IMR-90 (cell line): ENCODE data around the gene NSL1. TPM values are rescaled to one million over a fixed set of nuclear protein-coding genes. Genes with fewer than 3 reads are reported as not detected.
A peak's percentile ranks its signal among the peaks of the same experiment; 100 is the strongest.

ENCODE experiments used
- ATAC-seq: fragments of 200-7000 bp; cut with Tn5 transposase; 2 replicates; pipeline ENCODE4 v1.9.1; 2020; ENCODE audit warnings: low read depth, mild to moderate bottlenecking, moderate library complexity
- BruUV-seq: library from RNA; stranded (reverse); fragments of 400-500 nt; replicated peaks from 2 replicates; lab custom pipeline; 2021; lab: Mats Ljungman, UMichigan
- CTCF ChIA-PET: fragments of 300-600 bp; formaldehyde crosslinking; extraction: SDS; loops from one replicate; lab custom pipeline; 2021; ENCODE audit warnings: antibody characterized with exemption; lab: Yijun Ruan, JAX
- POLR2A ChIA-PET: fragments of 300-600 bp; sonication (Branson Sonifier 250); formaldehyde crosslinking; loops from one replicate; lab custom pipeline; 2022; ENCODE audit warnings: antibody characterized with exemption; ENCODE audit not compliant: unreplicated experiment; lab: Charles Lee
- DNase-seq: peaks from one replicate; pipeline ENCODE4 v3.0.0; 2013
- H2AFZ ChIP-seq: replicated peaks from 2 replicates; pipeline ENCODE3; 2013; ENCODE audit warnings: low read length, mild to moderate bottlenecking; ENCODE audit not compliant: poor library complexity
- H2AK5ac ChIP-seq: 2 replicates; pipeline ENCODE4 v1.6.1; 2013; ENCODE audit warnings: low read depth, low read length, inconsistent platforms
- H2AK9ac ChIP-seq: replicated peaks from 2 replicates; pipeline ENCODE3; 2013; ENCODE audit warnings: mild to moderate bottlenecking, low read depth, low read length, moderate library complexity; ENCODE audit not compliant: poor library complexity
- H2BK120ac ChIP-seq: 2 replicates; pipeline ENCODE4 v1.6.1; 2013; ENCODE audit warnings: low read depth, low read length, inconsistent platforms
- H2BK15ac ChIP-seq: 3 replicates; pipeline ENCODE4 v1.6.1; 2013; ENCODE audit warnings: low read depth, low read length, inconsistent platforms
- H2BK20ac ChIP-seq: 2 replicates; pipeline ENCODE4 v1.6.1; 2013; ENCODE audit warnings: low read depth, mild to moderate bottlenecking, inconsistent platforms, low read length, moderate library complexity
- H2BK5ac ChIP-seq: 2 replicates; pipeline ENCODE4 v1.6.1; 2013; ENCODE audit warnings: mild to moderate bottlenecking, low read depth, low read length, inconsistent platforms; ENCODE audit not compliant: poor library complexity, severe bottlenecking
- H3K14ac ChIP-seq: replicated peaks from 2 replicates; pipeline ENCODE4 v1.6.1; 2013; ENCODE audit warnings: low read depth, low read length, inconsistent platforms
- H3K18ac ChIP-seq: 2 replicates; pipeline ENCODE4 v1.6.1; 2013; ENCODE audit warnings: low read depth, low read length, control low read depth
- H3K23ac ChIP-seq: 2 replicates; pipeline ENCODE4 v1.6.1; 2013; ENCODE audit warnings: low read depth, low read length, inconsistent platforms
- H3K27ac ChIP-seq: 2 replicates; pipeline ENCODE4 v1.5.1; 2013; ENCODE audit warnings: mild to moderate bottlenecking, control low read depth, low read length; ENCODE audit not compliant: insufficient read depth
- H3K27me3 ChIP-seq: 2 replicates; pipeline ENCODE4 v1.6.1; 2013; ENCODE audit warnings: low read length; ENCODE audit not compliant: control insufficient read depth, insufficient read depth
- H3K36me3 ChIP-seq: 2 replicates; pipeline ENCODE4 v1.6.1; 2013; ENCODE audit warnings: low read length, mixed read lengths; ENCODE audit not compliant: control insufficient read depth, insufficient read depth
- H3K4ac ChIP-seq: 2 replicates; pipeline ENCODE4 v1.6.1; 2013; ENCODE audit warnings: low read depth, low read length, inconsistent platforms
- H3K4me1 ChIP-seq: 2 replicates; pipeline ENCODE4 v1.6.1; 2013; ENCODE audit warnings: low read length, mixed read lengths; ENCODE audit not compliant: control insufficient read depth, insufficient read depth
- H3K4me2 ChIP-seq: 2 replicates; pipeline ENCODE4 v1.6.1; 2013; ENCODE audit warnings: low read depth, mild to moderate bottlenecking, control low read depth, low read length, moderate library complexity
- H3K4me3 ChIP-seq: 2 replicates; pipeline ENCODE4 v1.5.1; 2013; ENCODE audit warnings: low read depth, mild to moderate bottlenecking, control low read depth, low read length, moderate library complexity; ENCODE audit not compliant: insufficient read depth
- H3K56ac ChIP-seq: 2 replicates; pipeline ENCODE4 v1.6.1; 2013; ENCODE audit warnings: low read length, inconsistent platforms; ENCODE audit not compliant: insufficient read depth; ENCODE audit errors: extremely low read depth
- H3K79me1 ChIP-seq, 2 experiments: 2 replicates each; pipeline ENCODE4 v1.6.1; 2013; ENCODE audit warnings: low read length in 2 of 2, inconsistent platforms in 1 of 2, low read depth in 1 of 2
- H3K9ac ChIP-seq: 2 replicates; pipeline ENCODE4 v1.6.1; 2013; ENCODE audit warnings: low read depth, low read length, control low read depth
- H3K9me1 ChIP-seq: 2 replicates; pipeline ENCODE4 v1.6.1; 2013; ENCODE audit warnings: low read length, inconsistent platforms; ENCODE audit not compliant: insufficient read depth
- H3K9me3 ChIP-seq: 2 replicates; pipeline ENCODE4 v1.6.1; 2013; ENCODE audit warnings: low read length; ENCODE audit not compliant: control insufficient read depth, insufficient read depth
- H4K20me1 ChIP-seq: 2 replicates; pipeline ENCODE4 v1.6.1; 2013; ENCODE audit warnings: low read length, inconsistent platforms; ENCODE audit not compliant: insufficient read depth
- H4K5ac ChIP-seq: 2 replicates; pipeline ENCODE4 v1.6.1; 2013; ENCODE audit warnings: mild to moderate bottlenecking, low read depth, low read length, control low read depth
- H4K8ac ChIP-seq, 2 experiments: 2 replicates each; pipeline ENCODE4 v1.6.1; 2013; ENCODE audit warnings: low read depth in 2 of 2, low read length in 2 of 2, control low read depth in 1 of 2, inconsistent platforms in 1 of 2
- H4K91ac ChIP-seq: 2 replicates; pipeline ENCODE4 v1.6.1; 2013; ENCODE audit warnings: low read depth, low read length, inconsistent platforms; ENCODE audit not compliant: insufficient read depth
- CEBPB ChIP-seq: IDR thresholded peaks from 2 replicates; pipeline ENCODE4 v1.6.1; 2012; ENCODE audit warnings: low read depth, low read length, improper control_type of control experiment
- MXI1 ChIP-seq: IDR thresholded peaks from 2 replicates; pipeline ENCODE4 v1.6.1; 2012; ENCODE audit warnings: low read depth, mild to moderate bottlenecking, low read length, moderate library complexity, borderline replicate concordance
- RAD21 ChIP-seq: IDR thresholded peaks from 2 replicates; pipeline ENCODE4 v1.6.1; 2012; ENCODE audit warnings: low read length, improper control_type of control experiment
- RCOR1 ChIP-seq: IDR thresholded peaks from 2 replicates; pipeline ENCODE4 v1.6.1; 2012; ENCODE audit warnings: mild to moderate bottlenecking, low read length, improper control_type of control experiment; ENCODE audit not compliant: insufficient replicate concordance
- SMC3 ChIP-seq: fragments of 150-350 bp; IDR thresholded peaks from 2 replicates; pipeline ENCODE4 v1.6.1; 2016; ENCODE audit warnings: low read depth, mild to moderate bottlenecking, antibody characterized with exemption, low read length, moderate library complexity
- WGBS, 2 experiments: methylation state at CpG; one replicate each; pipeline versions ENCODE4 v1.1.5 to v1.1.7; 2013; ENCODE audit warnings: missing lambda C conversion rate in 2 of 2; ENCODE audit not compliant: insufficient read length in 1 of 2; ENCODE audit errors: extremely low coverage in 2 of 2; 5-methylcytosine and 5-hydroxymethylcytosine counted together
- dilution Hi-C: fragments of 300-500 bp; cut with HindIII; formaldehyde crosslinking; loops from one replicate; pipeline ENCODE4 v1.14.3; 2018; ENCODE audit warnings: low sequenced_read_pairs; ENCODE audit not compliant: unreplicated experiment
- in situ Hi-C: fragments of 300-500 bp; cut with MboI; formaldehyde crosslinking; loops from 3 replicates; pipeline ENCODE4 v1.14.3; 2019; ENCODE audit warnings: low sequenced_read_pairs, inconsistent platforms, mixed read lengths
- intact Hi-C: fragments of 100-400 bp; cut with micrococcal nuclease; formaldehyde crosslinking; loops from 2 replicates; pipeline ENCODE4 v1.10.0; 2022
- polyA plus RNA-seq, 3 experiments: library from polyadenylated mRNA; depleted of rRNA; stranded (reverse); fragments of >200 nt; gene quantifications; 2 replicates each; pipeline ENCODE4 v1.2.3, GENCODE V29; 2012; ENCODE audit warnings: low replicate concordance in 1 of 3
- total RNA-seq: library from RNA; depleted of rRNA; stranded (reverse); fragments of >200 nt; gene quantifications from 2 replicates; pipeline ENCODE4 v1.2.3, GENCODE V29; 2012
- TF ChIP-seq, protein P1 (sequence below): conservative IDR thresholded peaks from 2 replicates; pipeline ENCODE4 v1.5.1; 2012; ENCODE audit warnings: mild to moderate bottlenecking, low read depth, low read length, improper control_type of control experiment

The NSL1 gene
- total and polyA plus RNA-seq, 2 of the 4 experiments (the other 2 are of a cell fraction) = 19.1 to 42.5 TPM

DNA sequence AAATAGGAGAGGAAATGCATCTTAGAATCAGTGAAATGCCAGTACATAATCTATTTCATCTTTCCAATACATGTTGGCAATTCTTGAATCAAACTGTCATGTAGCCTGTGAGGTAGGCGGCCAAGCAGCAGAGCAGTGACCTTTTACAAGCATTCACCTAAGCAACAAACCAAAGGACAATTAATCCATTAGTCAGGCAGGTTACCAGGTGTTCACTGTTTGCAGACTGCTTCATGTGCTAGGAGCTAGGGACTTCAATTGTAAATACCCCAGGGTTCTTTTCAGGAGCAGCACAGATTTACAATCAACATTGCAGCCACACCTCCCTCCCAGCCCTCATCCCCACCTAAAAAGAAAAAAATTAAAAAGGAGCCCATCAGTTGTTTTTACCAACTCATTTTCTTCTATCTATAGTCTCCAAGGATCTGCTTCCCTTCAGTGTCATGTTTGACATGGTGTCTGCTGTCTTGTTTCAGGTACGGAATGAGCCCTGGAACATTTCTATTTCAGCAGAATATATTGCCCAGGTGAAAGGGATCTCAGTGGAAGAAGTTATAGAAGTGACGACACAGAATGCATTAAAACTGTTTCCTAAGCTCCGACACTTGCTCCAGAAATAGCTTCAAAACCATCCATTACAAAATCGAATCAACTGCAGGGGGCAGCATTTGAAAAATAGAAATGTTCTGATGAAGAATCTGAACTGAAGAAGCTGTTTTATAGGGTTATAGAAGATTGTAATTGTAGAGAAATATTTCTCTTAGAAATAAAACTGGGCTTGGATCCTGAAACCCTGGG, 23.2 kb upstream of the NSL1 start:
- TF ChIP-seq RAD21 (0 out of 2 replicates have a peak, but pooled peaks have one; percentile 10), RCOR1 (no peak), CEBPB (no peak), MXI1 (no peak), SMC3 (peak; percentile 26; the same call in 1 of the 2 replicates)
- TF ChIP-seq, protein P1, sequence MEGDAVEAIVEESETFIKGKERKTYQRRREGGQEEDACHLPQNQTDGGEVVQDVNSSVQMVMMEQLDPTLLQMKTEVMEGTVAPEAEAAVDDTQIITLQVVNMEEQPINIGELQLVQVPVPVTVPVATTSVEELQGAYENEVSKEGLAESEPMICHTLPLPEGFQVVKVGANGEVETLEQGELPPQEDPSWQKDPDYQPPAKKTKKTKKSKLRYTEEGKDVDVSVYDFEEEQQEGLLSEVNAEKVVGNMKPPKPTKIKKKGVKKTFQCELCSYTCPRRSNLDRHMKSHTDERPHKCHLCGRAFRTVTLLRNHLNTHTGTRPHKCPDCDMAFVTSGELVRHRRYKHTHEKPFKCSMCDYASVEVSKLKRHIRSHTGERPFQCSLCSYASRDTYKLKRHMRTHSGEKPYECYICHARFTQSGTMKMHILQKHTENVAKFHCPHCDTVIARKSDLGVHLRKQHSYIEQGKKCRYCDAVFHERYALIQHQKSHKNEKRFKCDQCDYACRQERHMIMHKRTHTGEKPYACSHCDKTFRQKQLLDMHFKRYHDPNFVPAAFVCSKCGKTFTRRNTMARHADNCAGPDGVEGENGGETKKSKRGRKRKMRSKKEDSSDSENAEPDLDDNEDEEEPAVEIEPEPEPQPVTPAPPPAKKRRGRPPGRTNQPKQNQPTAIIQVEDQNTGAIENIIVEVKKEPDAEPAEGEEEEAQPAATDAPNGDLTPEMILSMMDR = peak; percentile 30
- Histone ChIP-seq H3K36me3 (0 out of 2 replicates have a peak, but pooled peaks cover 1% of the 10 kb centered on the region), H2BK120ac (no peak overlapping the region), H3K27ac (no peak overlapping the region), H3K4me1 (no peaks in the 10 kb centered on the region), H3K4me2 (no peak overlapping the region), H4K20me1 (no peaks in the 10 kb centered on the region), H4K5ac (no peak overlapping the region), H2AFZ (no peak overlapping the region), H3K23ac (no peak overlapping the region; the same call in 1 of the 2 replicates), H2AK9ac (no peak overlapping the region), H2BK5ac (no peak overlapping the region), H3K9me3 (no peaks in the 10 kb centered on the region), H4K8ac (no peak overlapping the region), H4K91ac (no peak overlapping the region), H3K4ac (no peak overlapping the region), H3K18ac (no peak overlapping the region), H3K14ac (no peak overlapping the region), H2BK15ac (no peak overlapping the region), H3K9ac (no peak overlapping the region), H2BK20ac (no peak overlapping the region), H2AK5ac (no peak overlapping the region), H3K4me3 (no peak overlapping the region), H3K79me1 (no peaks in the 10 kb centered on the region), H3K9me1 (no peaks in the 10 kb centered on the region), H3K27me3 (no peaks in the 10 kb centered on the region), H3K56ac (no peak overlapping the region)
- CTCF ChIA-PET = interaction anchor here (0.8 to 1.1 kb wide), 3 partner anchors 9 to 181 kb away, joined by 3 to 9 read pairs (median 4); no protein-coding TSS in a partner anchor
- POLR2A ChIA-PET = no interaction called here
- dilution Hi-C loops = no loop called here
- WGBS, 2 experiments = no CpG with 5 or more reads among the region's 5 CpGs
- BruUV-seq = no TSS peak
- ATAC-seq (no peak), DNase-seq (no peak)
- intact Hi-C loops = no loop called here
- in situ Hi-C loops = loop anchor here (10.0 kb wide), 1 partner anchor 180 kb away; no protein-coding TSS in a partner anchor
